Stomach (tissue), 4 donors: ENCODE data around the gene IFNA17.
"Not testable (repeated sequence)": the region's sequence is repeated elsewhere in the genome, so short reads cannot be mapped to it uniquely, and the experiment has no call there.

Experiments used
- CTCF ChIP-seq, 7 experiments: fragments of 450-650 bp in 4 of 7; fragments of 200-600 bp in 3 of 7; sonication (generic) in 3 of 7; IDR thresholded peaks; one replicate each; pipeline ENCODE4 v1.5.1; 2016 to 2019; ENCODE audit warnings: antibody characterized with exemption in 7 of 7, control low read depth in 2 of 7, mild to moderate bottlenecking in 1 of 7
- POLR2A ChIP-seq, 4 donors: fragments of 450-650 bp; IDR thresholded peaks; one replicate each; pipeline ENCODE4 v1.6.1; 2016; ENCODE audit warnings: antibody characterized with exemption in 4 of 4, control low read depth in 2 of 4, mild to moderate bottlenecking in 1 of 4, moderate library complexity in 1 of 4

- TF ChIP-seq CTCF, POLR2A (IDR thresholded peaks at IDR 0.05): not testable (repeated sequence)
Measured at GRCh38 chr9:21213411-21214326, 14.4 kb downstream of the IFNA17 start.
